ENCODE measurements around the gene ZFYVE21. TPM values are rescaled to one million over a fixed set of nuclear protein-coding genes. Genes with fewer than 3 reads are reported as not detected.

ZFYVE21 gene
- total RNA-seq, 4 donors from 2014 or later = 121 to 180 (median 156) TPM

- intact Hi-C loops (cut with DNase I) = no loop called here
- Histone ChIP-seq H3K4me1 (peaks cover 0 to 3% (median 0%) of the 10 kb centered on the region in 4 donors), H3K27me3 (no peaks in the 10 kb centered on the region), H3K27ac (replicated peaks in 1 of 4) (no peak overlapping the region), H3K4me3 (no peak overlapping the region), H3K36me3 (peaks cover 0 to 31% (median 8%) of the 10 kb centered on the region in 4 donors), H3K9me3 (no peaks in the 10 kb centered on the region)
- TF ChIP-seq POLR2AphosphoS5 (IDR thresholded peaks at IDR 0.05) = no peak
- TF ChIP-seq CTCF (IDR thresholded peaks at IDR 0.05) = no peak
- TF ChIP-seq EP300 (IDR thresholded peaks at IDR 0.05) = no peak
- TF ChIP-seq POLR2A (IDR thresholded peaks at IDR 0.05; ENCODE audit: low read depth) = no peak
- 86% methylated on average over 4 of the region's 4 CpGs for WGBS
- no peak for DNase-seq (ENCODE audit: extremely low spot score)
Observed at GRCh38 chr14:103767336-103767894, 51.8 kb downstream of the ZFYVE21 start.

- H3K36me3 ChIP-seq = peaks cover 0 to 31% (median 6%) of the 10 kb centered on the region in 4 donors
- no peak for TF ChIP-seq POLR2A (IDR thresholded peaks at IDR 0.05; ENCODE audit: low read depth)
- no peak for TF ChIP-seq POLR2AphosphoS5 (IDR thresholded peaks at IDR 0.05)
- no peak for TF ChIP-seq CTCF (IDR thresholded peaks at IDR 0.05)
- no peak for TF ChIP-seq EP300 (IDR thresholded peaks at IDR 0.05)
- no peak overlapping the region for H3K4me3 ChIP-seq
- peaks cover 6 to 11% (median 9%) of the 10 kb centered on the region in 4 donors for H3K4me1 ChIP-seq
- no peaks in the 10 kb centered on the region for H3K27me3 ChIP-seq
- H3K27ac ChIP-seq (replicated peaks in 1 of 4) = no peak overlapping the region
- intact Hi-C loops (cut with DNase I) = no loop called here
- 94% methylated on average over 2 of the region's 2 CpGs for WGBS
- H3K9me3 ChIP-seq = no peaks in the 10 kb centered on the region
- no peak for DNase-seq (ENCODE audit: extremely low spot score)
Observed at GRCh38 chr14:103770500-103770899, 54.9 kb downstream of the ZFYVE21 start.

GRCh38 chr14:103770902-103771301 lies 55.3 kb downstream of the ZFYVE21 start:
- H3K36me3 ChIP-seq = peaks cover 0 to 32% (median 6%) of the 10 kb centered on the region in 4 donors
- no peak overlapping the region for H3K27ac ChIP-seq (replicated peaks in 1 of 4)
- no peaks in the 10 kb centered on the region for H3K27me3 ChIP-seq
- no peak for TF ChIP-seq EP300 (IDR thresholded peaks at IDR 0.05)
- no peak for TF ChIP-seq POLR2A (IDR thresholded peaks at IDR 0.05; ENCODE audit: low read depth)
- TF ChIP-seq POLR2AphosphoS5 (IDR thresholded peaks at IDR 0.05) = no peak
- no peak for TF ChIP-seq CTCF (IDR thresholded peaks at IDR 0.05)
- 76% methylated on average over 4 of the region's 4 CpGs for WGBS
- peaks cover 6 to 14% (median 10%) of the 10 kb centered on the region in 4 donors for H3K4me1 ChIP-seq
- no peak for DNase-seq (ENCODE audit: extremely low spot score)
- intact Hi-C loops (cut with DNase I) = no loop called here
- no peaks in the 10 kb centered on the region for H3K9me3 ChIP-seq
- no peak overlapping the region for H3K4me3 ChIP-seq

- Histone ChIP-seq H3K27me3 (no peaks in the 10 kb centered on the region), H3K27ac (replicated peaks in 1 of 4) (no peak overlapping the region), H3K9me3 (no peaks in the 10 kb centered on the region), H3K36me3 (peaks cover 0 to 30% (median 5%) of the 10 kb centered on the region in 4 donors), H3K4me1 (peaks cover 6 to 14% (median 10%) of the 10 kb centered on the region in 4 donors), H3K4me3 (no peak overlapping the region)
- TF ChIP-seq CTCF (IDR thresholded peaks at IDR 0.05) (no peak), POLR2AphosphoS5 (IDR thresholded peaks at IDR 0.05) (no peak), EP300 (IDR thresholded peaks at IDR 0.05) (no peak), POLR2A (IDR thresholded peaks at IDR 0.05; ENCODE audit: low read depth) (no peak)
- DNase-seq (ENCODE audit: extremely low spot score) = no peak
- intact Hi-C loops (cut with DNase I) = no loop called here
- WGBS = 83% methylated on average over 1 of the region's 1 CpG
Observed at GRCh38 chr14:103772078-103772712, 56.6 kb downstream of the ZFYVE21 start.
